ENCODE measurements around the gene CAMK2D. TPM values are rescaled to one million over a fixed set of nuclear protein-coding genes. Genes with fewer than 3 reads are reported as not detected.
"Not testable (repeated sequence)": the region's sequence is repeated elsewhere in the genome, so short reads cannot be mapped to it uniquely, and the experiment has no call there.

The CAMK2D gene
- total RNA-seq, 1 experiment from 2014 or later = 21.5 TPM

DNA sequence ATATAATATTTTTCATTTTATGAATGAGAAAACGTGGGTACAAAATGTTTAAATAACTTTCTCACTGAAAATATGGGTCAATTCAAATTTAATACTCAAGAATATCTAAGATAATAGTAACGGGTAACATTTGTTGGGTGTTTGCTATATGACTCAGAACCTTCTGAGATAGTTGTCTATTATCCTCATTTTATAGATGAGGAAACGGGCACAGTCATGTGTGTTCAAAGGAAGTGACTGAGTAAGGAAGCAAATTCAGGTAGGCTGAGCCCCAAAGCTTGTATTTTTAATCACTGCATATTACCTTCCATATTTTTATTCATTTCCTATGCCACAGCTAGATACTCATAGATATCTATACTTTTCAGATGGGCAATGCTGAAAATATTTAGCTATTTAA is 12.2 kb upstream of the CAMK2D start:
- no peaks in the 10 kb centered on the region for H3K36me3 ChIP-seq (replicated peaks; ENCODE audit: control insufficient read depth, insufficient read depth, low read length)
- H3K4me3 ChIP-seq (ENCODE audit: insufficient read depth, low read depth, low read length) = no peak overlapping the region
- no peaks in the 10 kb centered on the region for H3K27me3 ChIP-seq (ENCODE audit: control insufficient read depth, insufficient read depth, low read length)
- DNase-seq = no peak

DNA sequence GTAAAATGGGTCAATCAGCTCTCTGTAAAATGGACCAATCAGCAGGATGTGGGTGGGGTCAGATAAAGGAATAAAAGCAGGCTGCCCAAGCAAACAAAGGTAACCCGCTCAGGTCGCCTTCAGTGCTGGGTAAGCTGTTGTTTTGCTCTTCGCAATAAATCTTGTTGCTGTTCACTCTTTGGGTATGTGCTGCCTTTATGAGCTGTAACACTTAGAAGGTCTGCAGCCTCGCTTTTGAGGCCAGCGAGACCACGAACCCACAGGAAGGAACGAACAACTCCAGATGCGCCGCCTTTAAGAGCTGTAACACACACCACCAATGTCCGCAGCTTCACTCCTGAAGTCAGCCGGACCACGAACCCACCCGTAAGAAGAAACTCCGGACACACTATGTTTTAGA is 11.5 kb upstream of the CAMK2D start:
- Histone ChIP-seq H3K36me3 (replicated peaks; ENCODE audit: control insufficient read depth, insufficient read depth, low read length) (no peaks in the 10 kb centered on the region), H3K4me3 (ENCODE audit: insufficient read depth, low read depth, low read length) (no peak overlapping the region), H3K27me3 (ENCODE audit: control insufficient read depth, insufficient read depth, low read length) (no peaks in the 10 kb centered on the region)
- DNase-seq = no peak

DNA sequence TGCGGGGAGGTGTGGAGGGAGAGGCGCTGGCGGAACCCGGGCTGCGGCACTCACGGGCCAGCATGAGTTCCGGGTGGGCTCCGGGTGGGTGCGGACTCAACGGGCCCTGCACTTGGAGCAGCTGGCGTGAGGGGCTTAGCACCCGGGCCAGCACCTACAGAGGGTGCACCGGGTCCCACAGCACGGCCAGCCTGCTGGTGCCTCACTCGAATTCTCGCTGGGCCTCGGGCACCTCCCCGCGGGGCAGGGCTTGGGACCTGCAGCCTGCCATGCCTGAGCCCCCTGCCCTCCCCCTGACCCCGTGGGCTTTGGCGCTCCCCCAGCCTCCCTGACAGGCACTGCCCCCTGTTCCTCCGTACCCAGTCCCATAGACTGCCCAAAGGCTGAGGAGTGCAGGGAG is 10.8 kb upstream of the CAMK2D start:
- Histone ChIP-seq H3K27me3 (ENCODE audit: control insufficient read depth, insufficient read depth, low read length) (no peaks in the 10 kb centered on the region), H3K4me3 (ENCODE audit: insufficient read depth, low read depth, low read length) (no peak overlapping the region), H3K36me3 (replicated peaks; ENCODE audit: control insufficient read depth, insufficient read depth, low read length) (no peaks in the 10 kb centered on the region)
- DNase-seq = no peak

DNA sequence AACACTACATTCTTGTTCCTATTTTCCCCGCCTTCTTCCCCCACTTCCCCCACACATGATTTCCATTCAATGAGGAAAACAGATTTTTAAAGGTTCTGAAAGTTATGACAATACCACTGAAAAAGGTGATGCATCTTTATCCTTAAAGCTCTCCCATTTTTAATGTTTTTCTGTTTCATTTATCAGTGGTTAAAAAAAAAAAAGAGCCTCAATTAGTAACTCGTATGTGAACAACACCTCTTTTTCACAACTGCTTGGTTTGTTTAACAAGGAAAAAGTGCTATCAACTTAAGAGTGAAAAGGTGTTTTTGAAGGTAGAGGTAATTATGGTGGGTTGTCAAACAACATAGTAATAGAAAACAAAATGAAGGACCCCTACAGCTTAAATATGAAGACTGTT is 8.2 kb upstream of the CAMK2D start:
- Histone ChIP-seq H3K4me3 (ENCODE audit: insufficient read depth, low read depth, low read length) (no peak overlapping the region), H3K36me3 (replicated peaks; ENCODE audit: control insufficient read depth, insufficient read depth, low read length) (no peaks in the 10 kb centered on the region), H3K27me3 (ENCODE audit: control insufficient read depth, insufficient read depth, low read length) (no peaks in the 10 kb centered on the region)
- DNase-seq = no peak

DNA sequence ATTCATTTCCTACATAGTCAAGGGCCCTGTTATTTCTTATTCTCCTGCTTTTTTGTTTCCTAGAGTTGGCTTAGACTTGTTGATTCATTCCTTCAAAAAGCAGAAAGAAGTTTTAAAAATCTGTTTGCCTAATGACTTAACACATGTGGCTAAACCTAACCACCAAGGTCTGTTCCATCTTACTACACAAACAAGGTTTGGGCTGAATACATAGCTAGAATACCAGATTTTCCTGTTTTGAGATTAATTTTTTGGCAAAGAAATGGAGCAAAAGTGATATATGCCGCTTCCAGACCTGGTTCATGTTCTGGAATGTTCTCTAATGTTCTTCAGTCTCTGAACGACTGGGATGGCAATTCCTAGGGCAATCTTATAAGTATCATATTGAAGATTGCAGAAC is 7.4 kb upstream of the CAMK2D start:
- no peak overlapping the region for H3K4me3 ChIP-seq (ENCODE audit: insufficient read depth, low read depth, low read length)
- no peaks in the 10 kb centered on the region for H3K27me3 ChIP-seq (ENCODE audit: control insufficient read depth, insufficient read depth, low read length)
- no peak for DNase-seq
- H3K36me3 ChIP-seq (replicated peaks; ENCODE audit: control insufficient read depth, insufficient read depth, low read length) = no peaks in the 10 kb centered on the region

- Histone ChIP-seq H3K27me3 (ENCODE audit: control insufficient read depth, insufficient read depth, low read length) (no peaks in the 10 kb centered on the region), H3K36me3 (replicated peaks; ENCODE audit: control insufficient read depth, insufficient read depth, low read length) (no peaks in the 10 kb centered on the region), H3K4me3 (ENCODE audit: insufficient read depth, low read depth, low read length) (no peak overlapping the region)
- no peak for DNase-seq
These were observed 5.3 kb upstream of the CAMK2D start for GRCh38 chr4:113766882-113767281.

- no peak overlapping the region for H3K4me3 ChIP-seq (ENCODE audit: insufficient read depth, low read depth, low read length)
These were observed 3.3 kb upstream of the CAMK2D start for GRCh38 chr4:113764720-113765264.

DNA sequence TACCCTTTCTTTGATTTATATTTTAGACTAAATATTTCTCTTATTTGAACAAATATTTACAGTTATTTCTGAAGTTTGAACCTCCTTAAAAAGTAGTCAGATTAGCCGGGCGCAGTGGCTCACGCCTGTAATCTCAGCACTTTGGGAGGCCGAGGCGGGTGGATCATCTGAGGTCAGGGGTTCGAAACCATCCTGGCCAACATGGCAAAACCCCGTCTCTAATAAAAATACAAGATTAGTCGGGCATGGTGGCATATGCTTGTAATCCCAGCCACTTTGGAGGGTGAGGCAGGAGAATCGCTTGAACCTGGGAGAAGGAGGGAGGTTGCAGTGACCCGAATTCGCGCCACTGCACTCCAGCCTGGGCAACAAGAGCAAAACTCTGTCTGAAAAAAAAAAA is 2.4 kb upstream of the CAMK2D start:
- not testable (repeated sequence) for H3K36me3 ChIP-seq (replicated peaks; ENCODE audit: control insufficient read depth, insufficient read depth, low read length); H3K27me3 ChIP-seq (ENCODE audit: control insufficient read depth, insufficient read depth, low read length); H3K4me3 ChIP-seq (ENCODE audit: insufficient read depth, low read depth, low read length); DNase-seq

More at GRCh38 chr4:113764720-113765264, 3.3 kb upstream of the CAMK2D start:
- no peak for DNase-seq
- peaks cover 8% of the 10 kb centered on the region for H3K27me3 ChIP-seq (ENCODE audit: control insufficient read depth, insufficient read depth, low read length)
- no peaks in the 10 kb centered on the region for H3K36me3 ChIP-seq (replicated peaks; ENCODE audit: control insufficient read depth, insufficient read depth, low read length)

DNA sequence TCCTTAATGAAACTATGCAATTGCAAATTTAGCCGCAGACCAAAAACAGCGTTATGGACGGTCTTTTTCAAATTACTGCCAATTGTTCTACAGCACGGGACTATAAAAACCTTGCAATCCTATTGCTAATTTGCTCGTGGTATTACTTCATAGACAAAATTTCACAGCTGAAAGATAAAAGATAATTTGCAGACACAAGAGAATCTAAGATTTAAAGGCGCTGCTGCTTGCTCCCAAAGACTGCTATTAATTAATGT is 1.4 kb upstream of the CAMK2D start:
- Histone ChIP-seq H3K4me3 (ENCODE audit: insufficient read depth, low read depth, low read length) (peak overlapping the region; percentile 83), H3K36me3 (replicated peaks; ENCODE audit: control insufficient read depth, insufficient read depth, low read length) (no peaks in the 10 kb centered on the region), H3K27me3 (ENCODE audit: control insufficient read depth, insufficient read depth, low read length) (peaks cover 10% of the 10 kb centered on the region)
- no peak for DNase-seq

DNA sequence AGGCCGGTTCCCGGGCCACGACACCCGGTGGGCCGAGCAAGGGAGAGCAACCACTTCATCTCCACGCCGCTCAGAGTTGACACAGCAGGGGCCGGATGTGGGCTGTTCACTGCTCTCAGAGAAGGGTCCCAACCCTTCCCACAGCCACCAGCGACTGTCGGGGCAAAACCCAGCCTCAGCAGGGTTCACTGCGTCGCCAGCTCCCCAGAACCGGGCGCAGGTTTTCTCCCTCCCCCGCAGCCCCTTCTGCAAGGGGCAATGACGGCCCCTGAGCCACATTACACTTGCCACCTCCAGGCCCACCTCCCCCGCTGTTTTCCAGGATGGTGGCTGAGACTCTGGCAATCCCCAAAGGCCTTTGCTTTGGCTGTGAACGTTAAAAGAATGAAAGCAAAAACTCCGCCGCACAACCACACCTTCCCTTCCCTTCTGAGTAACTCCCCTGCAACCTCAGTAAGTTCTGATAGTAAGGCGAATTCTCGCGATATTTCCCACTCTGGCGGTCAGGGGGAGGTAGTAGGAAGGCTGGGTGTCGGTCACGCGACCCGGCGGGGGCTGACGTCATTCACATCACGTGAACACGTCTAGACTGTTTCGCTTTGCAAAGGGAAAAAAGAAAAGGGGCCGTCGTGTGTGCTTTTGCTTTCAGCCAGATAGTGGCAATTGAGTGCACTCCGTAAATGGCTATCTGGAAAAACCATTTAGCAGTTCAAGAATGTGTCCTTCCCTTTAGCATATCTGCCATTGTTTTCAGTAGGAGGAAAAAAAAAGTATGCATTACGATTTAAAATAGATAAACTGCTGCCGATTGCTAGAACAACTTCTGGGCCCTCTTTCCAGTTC is 869 bp upstream of the CAMK2D start:
- DNase-seq = peak; percentile 83
- H3K36me3 ChIP-seq (replicated peaks; ENCODE audit: control insufficient read depth, insufficient read depth, low read length) = no peaks in the 10 kb centered on the region
- H3K4me3 ChIP-seq (ENCODE audit: insufficient read depth, low read depth, low read length) = peak overlapping the region; percentile 83
- H3K27me3 ChIP-seq (ENCODE audit: control insufficient read depth, insufficient read depth, low read length) = peaks cover 10% of the 10 kb centered on the region

- H3K4me3 ChIP-seq (ENCODE audit: insufficient read depth, low read depth, low read length) = peak overlapping the region; percentile 83
- DNase-seq = peak; percentile 78
- no peaks in the 10 kb centered on the region for H3K36me3 ChIP-seq (replicated peaks; ENCODE audit: control insufficient read depth, insufficient read depth, low read length)
- H3K27me3 ChIP-seq (ENCODE audit: control insufficient read depth, insufficient read depth, low read length) = peaks cover 10% of the 10 kb centered on the region
These were observed 531 bp downstream of the CAMK2D start for GRCh38 chr4:113760795-113761619.

DNA sequence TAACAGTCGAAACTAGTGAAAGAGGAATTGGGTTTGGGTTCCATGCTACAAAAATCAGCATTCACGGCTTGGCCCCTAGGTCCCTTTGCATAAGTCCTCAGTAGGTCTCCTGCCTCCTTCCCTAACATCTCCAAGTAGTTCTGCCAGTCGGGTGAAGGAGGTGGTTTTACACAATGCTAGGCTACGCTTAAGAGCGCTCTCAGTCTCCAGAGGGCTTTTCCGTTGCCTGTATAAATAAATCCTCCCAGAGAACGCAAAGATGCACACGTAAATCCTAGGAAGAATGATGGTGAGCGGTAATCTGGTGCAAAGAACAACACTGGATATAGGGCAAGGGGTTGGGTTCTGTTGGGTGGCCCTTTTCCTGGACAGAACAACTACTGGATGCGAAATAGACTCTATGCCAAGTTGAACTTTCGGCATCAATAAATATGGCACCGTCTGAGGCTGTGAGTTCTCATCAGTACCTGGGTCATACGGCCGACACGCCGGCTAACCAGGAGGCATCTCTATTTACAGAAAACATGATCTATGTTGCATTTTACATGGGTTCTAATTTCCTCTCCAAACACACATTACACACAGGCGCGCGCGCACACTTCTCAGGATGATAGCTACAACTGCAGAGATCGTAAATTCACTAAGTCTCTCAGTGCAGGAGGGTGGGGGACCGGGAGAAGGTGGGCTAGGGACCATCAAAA is 1.3 kb downstream of the CAMK2D start:
- Histone ChIP-seq H3K27me3 (ENCODE audit: control insufficient read depth, insufficient read depth, low read length) (peaks cover 10% of the 10 kb centered on the region), H3K4me3 (ENCODE audit: insufficient read depth, low read depth, low read length) (peak overlapping the region; percentile 83), H3K36me3 (replicated peaks; ENCODE audit: control insufficient read depth, insufficient read depth, low read length) (no peaks in the 10 kb centered on the region)
- DNase-seq = peak; percentile 43

- no peaks in the 10 kb centered on the region for H3K36me3 ChIP-seq (replicated peaks; ENCODE audit: control insufficient read depth, insufficient read depth, low read length)
- no peak for DNase-seq
- H3K27me3 ChIP-seq (ENCODE audit: control insufficient read depth, insufficient read depth, low read length) = peaks cover 10% of the 10 kb centered on the region
- H3K4me3 ChIP-seq (ENCODE audit: insufficient read depth, low read depth, low read length) = peak overlapping the region; percentile 83
These were observed 1.8 kb downstream of the CAMK2D start for GRCh38 chr4:113759696-113760093.

DNA sequence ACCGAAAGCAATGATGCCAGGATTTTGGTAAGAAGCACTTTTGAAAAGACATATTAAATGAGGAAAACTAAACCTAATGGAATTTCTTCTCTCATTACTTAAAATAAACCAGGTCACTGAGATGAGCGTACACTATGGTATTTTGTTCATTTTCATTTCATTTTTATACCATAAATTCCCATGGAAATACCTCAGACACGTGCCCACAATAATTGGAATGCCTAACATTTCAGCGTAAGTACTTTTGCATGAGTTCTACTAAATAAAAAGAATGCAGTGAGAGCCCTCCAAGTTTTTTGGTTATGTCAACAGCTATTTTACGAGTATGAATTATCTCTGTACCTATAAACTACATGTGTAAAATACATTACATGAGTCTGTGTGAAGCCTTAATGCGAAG is 3.2 kb downstream of the CAMK2D start:
- DNase-seq = no peak
- no peak overlapping the region for H3K4me3 ChIP-seq (ENCODE audit: insufficient read depth, low read depth, low read length)
- H3K36me3 ChIP-seq (replicated peaks; ENCODE audit: control insufficient read depth, insufficient read depth, low read length) = no peaks in the 10 kb centered on the region
- H3K27me3 ChIP-seq (ENCODE audit: control insufficient read depth, insufficient read depth, low read length) = peaks cover 10% of the 10 kb centered on the region
